Neural cell (in vitro differentiated cells): Measurements from ENCODE around the gene ZNF438. TPM values are rescaled to one million over a fixed set of nuclear protein-coding genes. Genes with fewer than 3 reads are reported as not detected.
"Not testable (repeated sequence)": the region's sequence is repeated elsewhere in the genome, so short reads cannot be mapped to it uniquely, and the experiment has no call there.

Experiments
- H2AFZ ChIP-seq: fragments of 200-600, 300-800 bp; sonication (generic), shearing (Covaris generic); 2 replicates; pipeline ENCODE4 v1.6.0; 2014; ENCODE audit warnings: low read depth, mild to moderate bottlenecking, antibody characterized with exemption, low read length, moderate library complexity
- H3F3A ChIP-seq: fragments of 200-600 bp; shearing (Covaris generic); 2 replicates; pipeline ENCODE4 v1.6.1; 2016; ENCODE audit warnings: mild to moderate bottlenecking, moderate library complexity, mixed read lengths, antibody characterized with exemption, low read length; ENCODE audit not compliant: insufficient read depth, poor library complexity, severe bottlenecking
- H3K27ac ChIP-seq: fragments of 200-600, 300-800 bp; sonication (generic), shearing (Covaris generic); 2 replicates; pipeline ENCODE4 v1.5.1; 2014; ENCODE audit warnings: mild to moderate bottlenecking, low read length, moderate library complexity
- H3K27me3 ChIP-seq: fragments of 300-800, 200-600 bp; sonication (generic), shearing (Covaris generic); 2 replicates; pipeline ENCODE4 v1.6.0; 2014; ENCODE audit warnings: mild to moderate bottlenecking, low read depth, low read length, moderate library complexity; ENCODE audit not compliant: insufficient read depth
- H3K36me3 ChIP-seq: fragments of 300-800, 200-600 bp; sonication (generic), shearing (Covaris generic); 2 replicates; pipeline ENCODE4 v1.5.1; 2014; ENCODE audit warnings: mild to moderate bottlenecking, antibody characterized with exemption, low read length, moderate library complexity; ENCODE audit not compliant: insufficient read depth
- H3K4me2 ChIP-seq: fragments of 300-800, 200-600 bp; sonication (generic), shearing (Covaris generic); 2 replicates; pipeline ENCODE4 v1.6.0; 2014; ENCODE audit warnings: mild to moderate bottlenecking, low read length
- H3K4me3 ChIP-seq: fragments of 300-800, 200-600 bp; sonication (generic), shearing (Covaris generic); 2 replicates; pipeline ENCODE4 v1.5.1; 2014; ENCODE audit warnings: mild to moderate bottlenecking, low read length, moderate library complexity
- H3K79me2 ChIP-seq: fragments of 200-600 bp; shearing (Covaris generic); replicated peaks from 2 replicates; pipeline ENCODE4 v1.6.0; 2014; ENCODE audit warnings: mild to moderate bottlenecking, low read length, moderate library complexity; ENCODE audit not compliant: insufficient read depth
- H3K9ac ChIP-seq: fragments of 300-800, 200-600 bp; sonication (generic), shearing (Covaris generic); 2 replicates; pipeline ENCODE4 v1.6.1; 2016; ENCODE audit warnings: mild to moderate bottlenecking, low read length, mixed read lengths
- H3K9me2 ChIP-seq: fragments of 200-600 bp; shearing (Covaris generic); 2 replicates; pipeline ENCODE4 v1.6.1; 2016; ENCODE audit warnings: mild to moderate bottlenecking, low read length, mixed read lengths; ENCODE audit not compliant: insufficient read depth
- H3K9me3 ChIP-seq: fragments of 200-600, 300-800 bp; sonication (generic), shearing (Covaris generic); 2 replicates; pipeline ENCODE4 v1.6.1; 2016; ENCODE audit warnings: mild to moderate bottlenecking, mixed run types, low read length, moderate library complexity, mixed read lengths
- H4K20me1 ChIP-seq: fragments of 200-600 bp; shearing (Covaris generic); 2 replicates; pipeline ENCODE4 v1.6.1; 2016; ENCODE audit warnings: mild to moderate bottlenecking, mixed run types; ENCODE audit not compliant: insufficient read depth
- EP300 ChIP-seq: fragments of 450-650 bp; conservative IDR thresholded peaks from 2 replicates; pipeline ENCODE4 v1.6.1; 2014; ENCODE audit warnings: antibody characterized with exemption, mild to moderate bottlenecking, moderate library complexity; ENCODE audit not compliant: poor library complexity, severe bottlenecking
- EZH2 ChIP-seq: fragments of 200-600, 300-800 bp; shearing (Covaris generic), sonication (generic); IDR thresholded peaks from 2 replicates; pipeline ENCODE4 v1.6.1; 2014; ENCODE audit warnings: antibody characterized with exemption, low read length, borderline replicate concordance, mild to moderate bottlenecking; ENCODE audit not compliant: insufficient read depth, poor library complexity, severe bottlenecking
- MXI1 ChIP-seq: fragments of 450-650 bp; conservative IDR thresholded peaks from 2 replicates; pipeline ENCODE4 v1.6.1; 2014; ENCODE audit warnings: antibody characterized with exemption, mild to moderate bottlenecking; ENCODE audit not compliant: poor library complexity, severe bottlenecking
- POLR2AphosphoS5 ChIP-seq: IDR thresholded peaks from 2 replicates; pipeline ENCODE4 v1.6.1; 2012
- RAD21 ChIP-seq: fragments of 450-650 bp; conservative IDR thresholded peaks from 2 replicates; pipeline ENCODE4 v1.6.1; 2014; ENCODE audit warnings: antibody characterized with exemption, mild to moderate bottlenecking, moderate library complexity
- REST ChIP-seq: IDR thresholded peaks from 2 replicates; pipeline ENCODE4 v1.6.1; 2012; ENCODE audit warnings: borderline replicate concordance
- SMC3 ChIP-seq: fragments of 450-650 bp; conservative IDR thresholded peaks from 2 replicates; pipeline ENCODE4 v1.6.1; 2014; ENCODE audit warnings: antibody characterized with exemption, mild to moderate bottlenecking, moderate library complexity; ENCODE audit not compliant: poor library complexity
- TAF1 ChIP-seq: IDR thresholded peaks from 2 replicates; pipeline ENCODE4 v1.6.1; 2012; ENCODE audit warnings: low read depth
- polyA plus RNA-seq: library from polyadenylated mRNA; depleted of rRNA; stranded (reverse); fragments of >200 nt; gene quantifications from 2 replicates; pipeline ENCODE4 v1.2.3, GENCODE V29; 2014
- TF ChIP-seq, protein P1 (sequence below): fragments of 450-650 bp; IDR thresholded peaks from 2 replicates; pipeline ENCODE4 v1.5.1; 2014; ENCODE audit warnings: antibody characterized with exemption, mild to moderate bottlenecking, moderate library complexity; ENCODE audit not compliant: poor library complexity, severe bottlenecking

ZNF438 gene
- polyA plus RNA-seq, 1 donor from 2014 or later = 0.78 TPM

- H3K4me2 ChIP-seq = no peak overlapping the region
- no peaks in the 10 kb centered on the region for H3F3A ChIP-seq
- no peaks in the 10 kb centered on the region for H3K79me2 ChIP-seq
- H3K9ac ChIP-seq = no peak overlapping the region
- no peaks in the 10 kb centered on the region for H3K9me3 ChIP-seq
- H3K4me3 ChIP-seq = no peak overlapping the region
- no peaks in the 10 kb centered on the region for H4K20me1 ChIP-seq
- no peak overlapping the region for H2AFZ ChIP-seq
- H3K27me3 ChIP-seq = no peaks in the 10 kb centered on the region
- no peaks in the 10 kb centered on the region for H3K36me3 ChIP-seq
- no peak overlapping the region for H3K27ac ChIP-seq
- no peaks in the 10 kb centered on the region for H3K9me2 ChIP-seq
- no peak for TF ChIP-seq REST
- no peak for TF ChIP-seq SMC3
- TF ChIP-seq TAF1 = no peak
- no peak for TF ChIP-seq EP300
Observed at GRCh38 chr10:31058795-31059703, 27.4 kb upstream of the ZNF438 start.

DNA sequence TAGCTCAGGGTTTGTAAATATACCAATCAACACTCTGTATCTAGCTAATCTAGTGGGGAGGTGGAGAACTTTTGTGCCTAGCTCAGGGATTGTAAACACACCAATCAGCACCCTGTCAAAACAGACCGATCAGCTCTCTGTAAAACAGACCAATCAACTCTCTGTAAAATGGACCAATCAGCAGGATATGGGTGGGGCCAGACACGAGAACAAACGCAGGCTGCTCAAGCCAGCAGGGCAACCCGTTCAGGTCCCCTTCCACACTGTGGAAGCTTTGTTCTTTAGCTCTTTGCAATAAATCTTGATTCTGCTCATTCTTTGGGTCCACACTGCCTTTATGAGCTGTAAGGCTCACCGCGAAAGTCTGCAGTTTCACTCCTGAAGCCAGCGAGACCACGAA, 25.0 kb upstream of the ZNF438 start:
- not testable (repeated sequence) for H3K9ac ChIP-seq, H3K4me2 ChIP-seq

GRCh38 chr10:31055573-31056251, 24.0 kb upstream of the ZNF438 start:
- H3K9me3 ChIP-seq = no peaks in the 10 kb centered on the region
- H2AFZ ChIP-seq = no peak overlapping the region
- H3K27ac ChIP-seq = no peak overlapping the region
- H3K9ac ChIP-seq = no peak overlapping the region
- H3F3A ChIP-seq = no peaks in the 10 kb centered on the region
- H3K36me3 ChIP-seq = no peaks in the 10 kb centered on the region
- TF ChIP-seq, protein P1, sequence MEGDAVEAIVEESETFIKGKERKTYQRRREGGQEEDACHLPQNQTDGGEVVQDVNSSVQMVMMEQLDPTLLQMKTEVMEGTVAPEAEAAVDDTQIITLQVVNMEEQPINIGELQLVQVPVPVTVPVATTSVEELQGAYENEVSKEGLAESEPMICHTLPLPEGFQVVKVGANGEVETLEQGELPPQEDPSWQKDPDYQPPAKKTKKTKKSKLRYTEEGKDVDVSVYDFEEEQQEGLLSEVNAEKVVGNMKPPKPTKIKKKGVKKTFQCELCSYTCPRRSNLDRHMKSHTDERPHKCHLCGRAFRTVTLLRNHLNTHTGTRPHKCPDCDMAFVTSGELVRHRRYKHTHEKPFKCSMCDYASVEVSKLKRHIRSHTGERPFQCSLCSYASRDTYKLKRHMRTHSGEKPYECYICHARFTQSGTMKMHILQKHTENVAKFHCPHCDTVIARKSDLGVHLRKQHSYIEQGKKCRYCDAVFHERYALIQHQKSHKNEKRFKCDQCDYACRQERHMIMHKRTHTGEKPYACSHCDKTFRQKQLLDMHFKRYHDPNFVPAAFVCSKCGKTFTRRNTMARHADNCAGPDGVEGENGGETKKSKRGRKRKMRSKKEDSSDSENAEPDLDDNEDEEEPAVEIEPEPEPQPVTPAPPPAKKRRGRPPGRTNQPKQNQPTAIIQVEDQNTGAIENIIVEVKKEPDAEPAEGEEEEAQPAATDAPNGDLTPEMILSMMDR = no peak
- TF ChIP-seq EP300 (no peak), SMC3 (no peak), TAF1 (no peak), MXI1 (no peak), RAD21 (no peak), REST (no peak), POLR2AphosphoS5 (no peak), EZH2 (no peak)
- no peaks in the 10 kb centered on the region for H3K27me3 ChIP-seq
- no peaks in the 10 kb centered on the region for H3K9me2 ChIP-seq
- H3K4me3 ChIP-seq = no peak overlapping the region
- no peaks in the 10 kb centered on the region for H3K79me2 ChIP-seq
- H3K4me2 ChIP-seq = no peak overlapping the region
- H4K20me1 ChIP-seq = no peaks in the 10 kb centered on the region

More for the DNA sequence above, 25.0 kb upstream of the ZNF438 start:
- H3K27me3 ChIP-seq, H3K27ac ChIP-seq, H3K4me3 ChIP-seq, H4K20me1 ChIP-seq, H3K36me3 ChIP-seq, H3K9me3 ChIP-seq, H3F3A ChIP-seq, H2AFZ ChIP-seq, H3K79me2 ChIP-seq, H3K9me2 ChIP-seq: not testable (repeated sequence)
